HG03558 (cell line): Measurements from ENCODE around the gene IL10.

ENCODE experiments used
- ATAC-seq: cut with Tn5 transposase; IDR thresholded peaks from one replicate; pipeline ENCODE4 v1.9.1; 2021; ENCODE audit warnings: moderate number of reproducible peaks; ENCODE audit not compliant: unreplicated experiment; ENCODE audit errors: extremely low read depth

The IL10 gene

GRCh38 chr1:206738370-206739366 is 33.6 kb downstream of the IL10 start:
- ATAC-seq = no peak

- ATAC-seq = no peak
These were observed 34.5 kb downstream of the IL10 start for GRCh38 chr1:206737729-206738201.

GRCh38 chr1:206736878-206737728 is 35.2 kb downstream of the IL10 start:
- ATAC-seq = no peak

- ATAC-seq = no peak
These were observed 36.7 kb downstream of the IL10 start for GRCh38 chr1:206735553-206736031.

GRCh38 chr1:206734499-206735142 is 37.7 kb downstream of the IL10 start:
- ATAC-seq = no peak

GRCh38 chr1:206732992-206733391 is 39.3 kb downstream of the IL10 start:
- no peak for ATAC-seq

GRCh38 chr1:206732508-206732907 is 39.8 kb downstream of the IL10 start:
- no peak for ATAC-seq

- no peak for ATAC-seq
These were observed 42.8 kb downstream of the IL10 start for GRCh38 chr1:206729507-206729906.

- no peak for ATAC-seq
These were observed 43.2 kb downstream of the IL10 start for GRCh38 chr1:206729050-206729449.

GRCh38 chr1:206728697-206728987 is 43.7 kb downstream of the IL10 start:
- ATAC-seq = no peak

GRCh38 chr1:206727981-206728696 is 44.2 kb downstream of the IL10 start:
- no peak for ATAC-seq

GRCh38 chr1:206725109-206725963 is 47.0 kb downstream of the IL10 start:
- ATAC-seq = no peak

GRCh38 chr1:206723805-206724472 is 48.4 kb downstream of the IL10 start:
- no peak for ATAC-seq

GRCh38 chr1:206723462-206723804 is 48.9 kb downstream of the IL10 start:
- no peak for ATAC-seq

- no peak for ATAC-seq
These were observed 49.4 kb downstream of the IL10 start for GRCh38 chr1:206722751-206723461.

- ATAC-seq = no peak
These were observed 50.8 kb downstream of the IL10 start for GRCh38 chr1:206721454-206721853.

- ATAC-seq = no peak
These were observed 53.0 kb downstream of the IL10 start for GRCh38 chr1:206719169-206719839.

- ATAC-seq = no peak
These were observed 54.7 kb downstream of the IL10 start for GRCh38 chr1:206717674-206717989.
